Colonic mucosa (tissue), 4 donors: Measurements from ENCODE around the gene CSAD. TPM values are rescaled to one million over a fixed set of nuclear protein-coding genes. Genes with fewer than 3 reads are reported as not detected.

Experiments
- DNase-seq: peaks from one replicate; pipeline ENCODE4 v3.0.0-alpha.2; 2020
- H3K27ac ChIP-seq: fragments of 200-600 bp; one replicate; pipeline ENCODE4 v1.8.0; 2021
- H3K27me3 ChIP-seq: fragments of 200-600 bp; one replicate; pipeline ENCODE4 v1.8.0; 2021
- H3K36me3 ChIP-seq: fragments of 200-600 bp; one replicate; pipeline ENCODE4 v1.8.0; 2021
- H3K4me1 ChIP-seq: fragments of 200-600 bp; one replicate; pipeline ENCODE4 v1.8.0; 2021; ENCODE audit warnings: mild to moderate bottlenecking
- H3K4me3 ChIP-seq: fragments of 200-600 bp; one replicate; pipeline ENCODE4 v1.8.0; 2021
- H3K9ac ChIP-seq, 2 donors: one replicate each; pipeline ENCODE4 v1.7.0; 2013; ENCODE audit warnings: control low read depth in 2 of 2, low read depth in 2 of 2, low read length in 2 of 2
- H3K9me3 ChIP-seq: fragments of 200-600 bp; one replicate; pipeline ENCODE4 v1.8.0; 2021
- intact Hi-C: fragments of 100-400 bp; cut with DNase I; formaldehyde crosslinking; loops from one replicate; pipeline ENCODE4 v1.14.1; 2022
- total RNA-seq, 2 donors: library from RNA; stranded (reverse); fragmentation: NEBNext Ultra II Directional in 1 of 2; extraction: Animal tissue kit (Norgen Biotek cat#: 25700) in 1 of 2; gene quantifications; one replicate each; pipeline ENCODE4 v1.2.1, GENCODE V29; 2021
- TF ChIP-seq, protein P1 (sequence below): fragments of 200-600 bp; IDR thresholded peaks from one replicate; pipeline ENCODE4 v1.8.0; 2022; ENCODE audit warnings: antibody characterized with exemption, mild to moderate bottlenecking
- donor health status: healthy.
- donor health status: DM: no; HTN: no; CAD: no.
- donor health status: DM: no; HTN: no; CAD: no.

Gene CSAD
- total RNA-seq, 2 donors from 2014 or later, result 9.1 to 20.4 TPM

DNA sequence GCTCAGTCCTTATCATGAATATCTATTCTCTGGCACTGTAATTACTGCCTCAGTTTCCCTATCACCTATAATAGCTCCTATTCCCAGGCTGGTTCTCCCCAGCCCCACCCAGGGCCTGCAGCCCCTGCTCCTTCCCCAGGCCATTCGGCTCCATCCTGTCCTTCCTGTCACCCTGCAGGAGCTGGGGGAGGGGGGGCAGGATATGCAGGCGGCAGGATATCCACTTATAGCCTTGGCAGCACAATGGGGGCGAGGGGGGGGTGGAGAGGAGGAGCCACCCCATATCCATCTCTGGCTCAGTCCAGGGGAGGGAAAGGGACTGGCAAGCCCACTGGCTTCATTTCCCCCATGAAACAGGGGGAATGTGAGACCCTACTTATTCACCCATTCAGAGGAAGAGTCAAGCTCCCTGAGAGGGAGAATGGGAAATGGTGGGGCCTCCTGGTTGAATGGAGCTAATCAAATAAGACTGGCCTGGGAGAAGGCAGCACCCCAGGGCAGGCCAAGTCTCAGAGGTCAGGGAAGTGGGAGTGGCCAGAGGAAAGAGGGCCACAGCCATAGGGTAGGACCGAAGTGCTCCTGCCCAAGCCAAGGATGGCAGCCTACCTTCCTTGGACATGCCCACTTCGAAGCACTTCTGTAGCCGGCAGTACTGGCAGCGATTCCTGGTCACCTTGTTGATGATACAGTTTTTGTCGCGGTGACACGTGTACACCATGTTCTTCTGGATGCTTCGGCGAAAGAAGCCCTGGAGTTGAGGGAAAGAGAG is 34.1 kb upstream of the CSAD start:
- H3K9me3 ChIP-seq, result no peaks in the 10 kb centered on the region
- H3K9ac ChIP-seq, result no peak overlapping the region
- H3K4me3 ChIP-seq, result no peak overlapping the region
- H3K27me3 ChIP-seq, result no peaks in the 10 kb centered on the region
- intact Hi-C loops, result loop anchor here (2.0 kb wide), 1 partner anchor 74 kb away; no protein-coding TSS in a partner anchor
- H3K36me3 ChIP-seq, result no peaks in the 10 kb centered on the region
- TF ChIP-seq, protein P1, sequence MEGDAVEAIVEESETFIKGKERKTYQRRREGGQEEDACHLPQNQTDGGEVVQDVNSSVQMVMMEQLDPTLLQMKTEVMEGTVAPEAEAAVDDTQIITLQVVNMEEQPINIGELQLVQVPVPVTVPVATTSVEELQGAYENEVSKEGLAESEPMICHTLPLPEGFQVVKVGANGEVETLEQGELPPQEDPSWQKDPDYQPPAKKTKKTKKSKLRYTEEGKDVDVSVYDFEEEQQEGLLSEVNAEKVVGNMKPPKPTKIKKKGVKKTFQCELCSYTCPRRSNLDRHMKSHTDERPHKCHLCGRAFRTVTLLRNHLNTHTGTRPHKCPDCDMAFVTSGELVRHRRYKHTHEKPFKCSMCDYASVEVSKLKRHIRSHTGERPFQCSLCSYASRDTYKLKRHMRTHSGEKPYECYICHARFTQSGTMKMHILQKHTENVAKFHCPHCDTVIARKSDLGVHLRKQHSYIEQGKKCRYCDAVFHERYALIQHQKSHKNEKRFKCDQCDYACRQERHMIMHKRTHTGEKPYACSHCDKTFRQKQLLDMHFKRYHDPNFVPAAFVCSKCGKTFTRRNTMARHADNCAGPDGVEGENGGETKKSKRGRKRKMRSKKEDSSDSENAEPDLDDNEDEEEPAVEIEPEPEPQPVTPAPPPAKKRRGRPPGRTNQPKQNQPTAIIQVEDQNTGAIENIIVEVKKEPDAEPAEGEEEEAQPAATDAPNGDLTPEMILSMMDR, result no peak
- no peak overlapping the region for H3K27ac ChIP-seq
- H3K4me1 ChIP-seq, result peaks cover 16% of the 10 kb centered on the region
- no peak for DNase-seq

DNA sequence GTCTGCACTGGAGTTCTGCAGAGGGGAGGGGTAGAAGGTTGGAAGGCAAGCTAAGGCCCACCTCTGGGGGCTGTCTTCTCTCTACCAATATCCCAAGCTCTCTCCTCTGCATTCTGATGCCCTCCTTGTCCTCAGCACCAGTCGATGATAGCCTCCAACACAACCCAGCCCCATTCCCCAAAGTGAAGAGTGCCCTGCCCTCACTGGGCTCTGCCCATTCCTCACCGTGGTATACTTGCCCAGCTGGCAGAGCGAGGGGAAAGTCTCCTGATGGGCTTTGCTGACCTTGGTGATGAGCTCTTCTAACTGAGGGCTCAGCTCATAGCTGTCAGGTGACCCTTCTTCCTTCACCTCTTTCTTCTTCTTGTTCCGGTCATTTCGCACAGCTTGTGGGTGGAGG is 33.5 kb upstream of the CSAD start:
- Histone ChIP-seq H3K9me3 (no peaks in the 10 kb centered on the region), H3K27ac (no peak overlapping the region), H3K4me1 (peaks cover 16% of the 10 kb centered on the region), H3K4me3 (no peak overlapping the region), H3K27me3 (no peaks in the 10 kb centered on the region), H3K36me3 (no peaks in the 10 kb centered on the region), H3K9ac (no peak overlapping the region)
- intact Hi-C loops, result loop anchor here (2.0 kb wide), 1 partner anchor 75 kb away; no protein-coding TSS in a partner anchor
- TF ChIP-seq, protein P1, result no peak
- no peak for DNase-seq

DNA sequence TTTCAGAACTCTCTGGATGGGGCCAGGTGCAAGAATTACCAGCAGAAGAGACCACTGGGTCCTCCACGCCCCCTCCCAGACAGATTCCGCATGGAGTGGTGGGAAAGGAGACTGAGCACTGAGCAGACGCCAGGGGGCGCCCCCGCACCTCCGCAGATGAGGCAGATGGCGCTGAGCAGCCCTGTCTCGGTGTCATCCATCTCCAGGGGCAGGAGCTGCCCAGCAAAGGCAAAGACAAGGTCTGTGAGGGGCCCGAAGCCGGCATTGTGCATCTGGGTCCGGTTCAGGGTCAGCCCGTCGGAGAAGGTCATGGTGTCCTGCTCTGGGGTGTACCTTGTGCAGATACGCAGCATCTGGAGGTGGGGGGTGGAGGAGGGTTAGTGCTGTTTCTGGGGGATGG is 32.6 kb upstream of the CSAD start:
- Histone ChIP-seq H3K27ac (no peak overlapping the region), H3K4me3 (no peak overlapping the region), H3K36me3 (no peaks in the 10 kb centered on the region), H3K9ac (peak overlapping the region in 1 of 2 donors; percentile 16), H3K9me3 (no peaks in the 10 kb centered on the region), H3K4me1 (peaks cover 15% of the 10 kb centered on the region), H3K27me3 (no peaks in the 10 kb centered on the region)
- intact Hi-C loops, result no loop called here
- DNase-seq, result peak; percentile 84
- TF ChIP-seq, protein P1, result peak; percentile 91

DNA sequence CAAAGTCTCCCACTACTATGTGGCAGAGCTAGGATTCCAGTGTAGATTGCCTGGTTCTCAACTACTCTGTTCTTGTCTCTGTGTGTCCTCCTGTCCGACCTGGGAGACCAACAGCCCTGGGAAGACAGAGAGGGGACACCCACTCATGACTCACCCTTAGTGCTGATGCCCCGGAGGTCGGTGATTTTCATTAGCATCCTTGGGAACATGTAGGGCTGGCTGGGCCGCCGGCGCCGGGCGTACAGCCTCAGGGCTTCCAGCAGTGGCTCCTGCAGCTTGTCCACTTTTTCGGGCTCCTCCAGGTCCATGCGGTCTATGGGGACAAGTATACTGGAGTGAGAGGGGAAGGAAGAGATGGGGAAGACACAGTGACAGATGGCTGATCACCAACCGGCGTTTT is 32.2 kb upstream of the CSAD start:
- H3K27me3 ChIP-seq, result no peaks in the 10 kb centered on the region
- TF ChIP-seq, protein P1, result no peak
- H3K27ac ChIP-seq, result no peak overlapping the region
- no peaks in the 10 kb centered on the region for H3K36me3 ChIP-seq
- DNase-seq, result no peak
- intact Hi-C loops, result no loop called here
- no peak overlapping the region for H3K4me3 ChIP-seq
- peak overlapping the region in 1 of 2 donors; percentile 16 for H3K9ac ChIP-seq
- H3K9me3 ChIP-seq, result no peaks in the 10 kb centered on the region
- peaks cover 10% of the 10 kb centered on the region for H3K4me1 ChIP-seq

DNA sequence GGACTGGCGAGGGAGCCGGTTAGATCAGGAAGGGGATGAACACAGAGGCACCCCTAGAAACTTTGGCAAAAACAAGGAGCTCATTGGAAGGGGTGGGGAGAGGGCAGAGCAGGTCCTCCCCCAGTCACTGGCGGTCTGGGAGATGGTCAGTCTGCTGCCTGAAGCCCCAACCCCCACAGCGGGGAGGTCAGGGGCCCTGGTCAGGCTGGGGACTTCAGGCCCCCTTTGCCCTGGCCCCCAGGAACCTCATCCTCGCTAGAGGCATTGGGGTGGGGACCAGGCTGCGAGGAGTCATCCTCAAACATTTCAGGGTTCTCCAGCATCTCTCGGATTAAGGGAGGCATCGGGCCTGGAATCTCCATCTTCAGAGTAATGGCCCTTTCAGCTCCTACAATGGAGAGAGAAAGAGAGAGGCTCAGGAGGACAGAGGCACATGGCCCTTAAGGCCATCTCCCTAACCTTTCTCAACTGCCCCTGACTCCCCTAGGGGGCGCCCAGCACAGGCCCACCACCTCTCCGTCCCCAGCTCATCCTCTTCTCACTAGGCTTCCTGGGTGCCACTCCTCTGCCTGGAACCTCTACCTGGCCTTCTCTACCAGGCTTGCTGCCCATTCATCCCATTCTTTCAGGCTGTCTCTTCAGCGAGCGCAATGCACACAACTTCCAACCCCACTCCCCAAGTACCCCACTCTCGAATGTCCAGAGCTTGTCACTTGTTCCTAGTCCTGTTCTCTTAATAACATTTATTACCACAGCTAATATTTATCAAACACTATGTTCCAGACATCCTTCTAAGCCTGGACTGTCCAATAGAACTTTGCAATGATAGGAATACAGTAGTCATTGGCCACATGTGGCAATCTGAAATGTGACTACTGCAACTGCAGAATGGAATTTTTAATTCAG is 31.0 kb upstream of the CSAD start:
- no peaks in the 10 kb centered on the region for H3K27me3 ChIP-seq
- H3K9ac ChIP-seq, result no peak overlapping the region
- TF ChIP-seq, protein P1, result no peak
- DNase-seq, result no peak
- H3K27ac ChIP-seq, result no peak overlapping the region
- H3K36me3 ChIP-seq, result no peaks in the 10 kb centered on the region
- no peaks in the 10 kb centered on the region for H3K9me3 ChIP-seq
- intact Hi-C loops, result no loop called here
- H3K4me1 ChIP-seq, result peaks cover 4% of the 10 kb centered on the region
- H3K4me3 ChIP-seq, result no peak overlapping the region
